ENCODE results near the gene DCDC2C.

DNA sequence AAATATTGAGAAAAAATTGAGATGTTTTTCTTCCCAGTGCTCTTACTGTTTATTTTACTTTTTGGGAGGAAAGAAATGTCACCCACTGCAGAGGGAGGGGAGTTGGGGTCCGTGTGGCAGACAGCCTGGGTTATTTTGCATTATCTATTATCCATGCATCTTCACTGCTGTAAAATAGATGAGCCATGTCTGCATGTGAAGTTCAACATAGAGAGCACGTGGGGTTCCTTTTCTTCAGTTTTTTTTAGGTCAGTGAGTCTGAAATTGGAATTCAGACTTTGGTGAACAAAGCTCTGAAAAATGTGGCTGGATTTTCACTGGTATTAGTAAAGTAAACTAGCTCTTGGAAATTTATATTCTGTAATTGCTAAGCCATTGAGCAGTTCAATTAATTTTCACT lies 2.4 kb downstream of the DCDC2C start:
- TF ChIP-seq, protein P1, sequence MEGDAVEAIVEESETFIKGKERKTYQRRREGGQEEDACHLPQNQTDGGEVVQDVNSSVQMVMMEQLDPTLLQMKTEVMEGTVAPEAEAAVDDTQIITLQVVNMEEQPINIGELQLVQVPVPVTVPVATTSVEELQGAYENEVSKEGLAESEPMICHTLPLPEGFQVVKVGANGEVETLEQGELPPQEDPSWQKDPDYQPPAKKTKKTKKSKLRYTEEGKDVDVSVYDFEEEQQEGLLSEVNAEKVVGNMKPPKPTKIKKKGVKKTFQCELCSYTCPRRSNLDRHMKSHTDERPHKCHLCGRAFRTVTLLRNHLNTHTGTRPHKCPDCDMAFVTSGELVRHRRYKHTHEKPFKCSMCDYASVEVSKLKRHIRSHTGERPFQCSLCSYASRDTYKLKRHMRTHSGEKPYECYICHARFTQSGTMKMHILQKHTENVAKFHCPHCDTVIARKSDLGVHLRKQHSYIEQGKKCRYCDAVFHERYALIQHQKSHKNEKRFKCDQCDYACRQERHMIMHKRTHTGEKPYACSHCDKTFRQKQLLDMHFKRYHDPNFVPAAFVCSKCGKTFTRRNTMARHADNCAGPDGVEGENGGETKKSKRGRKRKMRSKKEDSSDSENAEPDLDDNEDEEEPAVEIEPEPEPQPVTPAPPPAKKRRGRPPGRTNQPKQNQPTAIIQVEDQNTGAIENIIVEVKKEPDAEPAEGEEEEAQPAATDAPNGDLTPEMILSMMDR (IDR thresholded peaks at IDR 0.05; ENCODE audit: low read depth, low read length): no peak
- no peak for TF ChIP-seq EZH2phosphoT487 (IDR thresholded peaks at IDR 0.05; ENCODE audit: low read depth)
